ENCODE results near the gene CFAP53. TPM values are rescaled to one million over a fixed set of nuclear protein-coding genes. Genes with fewer than 3 reads are reported as not detected.
A peak's percentile ranks its signal among the peaks of the same experiment; 100 is the strongest.

The CFAP53 gene
- total and polyA plus RNA-seq, 2 of the 13 experiments (the other 11 are each of a cell fraction or from before 2014, with no cell fraction given) = 0.05 to 0.07 TPM

GRCh38 chr18:50281295-50281971, 15.1 kb upstream of the CFAP53 start, which contains the start of gene MBD1 (continued):
- TF ChIP-seq ZNF460 (CRISPR knock-in tag; IDR thresholded peaks at IDR 0.05; ENCODE audit: borderline replicate concordance) = no peak; the same call in 1 of the 2 replicates
- TF ChIP-seq ZGPAT (CRISPR knock-in tag; IDR thresholded peaks at IDR 0.05) = peak; percentile 78
- TF ChIP-seq CEBPG (CRISPR knock-in tag; IDR thresholded peaks at IDR 0.05) = 0 out of 2 replicates have a peak, but pooled peaks have one; percentile 6
- TF ChIP-seq RFX3 (CRISPR knock-in tag; IDR thresholded peaks at IDR 0.05) = no peak
- 0 out of 2 replicates have a peak, but pooled peaks have one; percentile 52 for TF ChIP-seq ZBTB7B (CRISPR knock-in tag; IDR thresholded peaks at IDR 0.05)
- TF ChIP-seq THAP11 (CRISPR knock-in tag; IDR thresholded peaks at IDR 0.05) = peak; percentile 92
- TF ChIP-seq NPAS2 (CRISPR knock-in tag; IDR thresholded peaks at IDR 0.05; ENCODE audit: borderline replicate concordance) = no peak
- TF ChIP-seq DR1 (CRISPR knock-in tag; IDR thresholded peaks at IDR 0.05) = peak; percentile 65; the same call in 1 of the 2 replicates
- peak; percentile 40; the same call in 1 of the 2 replicates for TF ChIP-seq ZNF766 (CRISPR knock-in tag; IDR thresholded peaks at IDR 0.05; ENCODE audit: borderline replicate concordance)
- peak; percentile 87 for TF ChIP-seq ELF3 (CRISPR knock-in tag; IDR thresholded peaks at IDR 0.05)
- TF ChIP-seq TCF7 (IDR thresholded peaks at IDR 0.05; ENCODE audit: low read depth) = no peak
- TF ChIP-seq DRAP1 (CRISPR knock-in tag; IDR thresholded peaks at IDR 0.05) = no peak
- TF ChIP-seq AHR (CRISPR knock-in tag; IDR thresholded peaks at IDR 0.05) = peak; percentile 81; the same call in 1 of the 2 replicates
- peak; percentile 78 for TF ChIP-seq ATF7-NPFF (CRISPR knock-in tag; IDR thresholded peaks at IDR 0.05; ENCODE audit: low read depth)
- TF ChIP-seq SP140L (CRISPR knock-in tag; IDR thresholded peaks at IDR 0.05; ENCODE audit: borderline replicate concordance) = no peak
- TF ChIP-seq TBP (CRISPR knock-in tag; IDR thresholded peaks at IDR 0.05) = no peak
- TF ChIP-seq RAD51 (IDR thresholded peaks at IDR 0.05; ENCODE audit: borderline replicate concordance) = no peak
- TF ChIP-seq ZNF569 (CRISPR knock-in tag; IDR thresholded peaks at IDR 0.05; ENCODE audit: borderline replicate concordance) = 0 out of 2 replicates have a peak, but pooled peaks have one; percentile 55
- TF ChIP-seq AGO1 (IDR thresholded peaks at IDR 0.05; ENCODE audit: low read depth, low read length, poor library complexity, severe bottlenecking) = peak; percentile 82
- TF ChIP-seq ZNF598 (CRISPR knock-in tag; IDR thresholded peaks at IDR 0.05; ENCODE audit: borderline replicate concordance) = peak; percentile 75; the same call in 1 of the 2 replicates
- TF ChIP-seq ZXDC (CRISPR knock-in tag; IDR thresholded peaks at IDR 0.05) = no peak
- peak; percentile 49; the same call in 1 of the 2 replicates for TF ChIP-seq HINFP (CRISPR knock-in tag; IDR thresholded peaks at IDR 0.05; ENCODE audit: low read depth)
- TF ChIP-seq ZFP1 (CRISPR knock-in tag; IDR thresholded peaks at IDR 0.05) = peak; percentile 81; the same call in 1 of the 2 replicates
- TF ChIP-seq XBP1 (CRISPR knock-in tag; IDR thresholded peaks at IDR 0.05) = no peak
- no peak for TF ChIP-seq ZSCAN12 (CRISPR knock-in tag; IDR thresholded peaks at IDR 0.05)
- peak; percentile 95 for TF ChIP-seq RBFOX2 (IDR thresholded peaks at IDR 0.05; ENCODE audit: low read depth, low read length)
